NCI-H1694 (cell line): Measurements from ENCODE around the gene LATS2.

Experiments used
- DNase-seq: peaks from one replicate; lab custom pipeline; 2025; lab: John Stamatoyannopoulos, UW

Gene LATS2

DNA sequence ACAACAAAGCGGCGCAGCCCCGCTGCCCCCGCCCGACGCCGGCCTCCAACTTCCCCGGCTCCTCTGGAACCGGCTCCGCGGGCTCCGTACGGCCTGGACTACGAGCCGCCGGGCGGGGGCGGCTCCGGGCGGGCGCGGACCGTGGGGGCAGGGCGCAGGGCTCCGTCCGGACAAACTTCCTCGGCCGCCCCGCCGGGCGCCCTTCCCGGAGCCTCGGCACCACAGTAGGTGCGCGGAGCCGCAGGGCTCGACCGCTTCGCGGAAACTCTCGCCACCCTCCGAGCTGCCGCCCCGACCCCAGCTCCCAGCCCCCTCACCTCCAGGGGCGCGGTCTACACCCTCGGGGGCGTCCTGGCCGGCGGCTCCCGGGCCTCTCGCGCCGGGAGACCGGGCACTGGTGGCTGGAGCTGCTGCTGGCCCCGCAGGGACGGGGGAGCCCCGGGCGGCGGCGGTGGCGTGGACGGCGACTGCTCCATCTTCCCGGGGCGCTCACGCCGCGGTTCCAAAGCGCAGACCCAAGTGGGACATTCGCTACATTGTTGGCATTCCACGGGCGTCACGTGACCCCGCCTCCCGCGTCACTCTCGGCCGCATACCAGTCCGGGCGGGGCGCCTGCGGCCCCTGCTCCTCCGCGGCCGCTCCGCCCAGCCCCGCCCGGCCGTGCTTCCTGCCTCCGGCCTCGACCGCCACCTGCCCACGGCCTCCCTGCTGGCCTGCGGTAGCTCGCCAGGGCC lies at the start of gene LATS2:
LATS2 (minus strand) TSS at position 558 of the 735 bp plus-strand sequence. CDS start 15,560 bp downstream, outside the sequence.
- DNase-seq: no peak

DNA sequence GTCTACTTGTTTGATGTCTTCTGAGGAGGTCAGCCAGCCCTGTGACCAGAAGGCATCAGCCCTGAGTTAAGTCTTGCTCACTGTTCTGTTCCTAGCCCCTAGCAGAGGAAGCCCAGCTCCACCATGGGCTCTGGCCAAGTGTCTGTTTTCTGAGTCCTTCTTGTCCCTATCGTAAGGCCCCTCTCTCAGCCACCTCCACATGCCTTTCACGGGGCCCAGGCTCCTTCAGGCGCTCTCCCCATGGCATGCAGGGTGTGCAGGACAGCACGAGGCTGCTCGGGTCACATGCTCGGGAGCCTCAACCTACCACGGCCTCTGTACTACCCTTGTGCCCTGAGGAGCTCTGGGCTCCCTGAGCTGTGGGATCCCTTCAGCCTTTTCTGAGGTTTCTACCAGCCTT lies 47.8 kb upstream of the LATS2 start:
- no peak for DNase-seq

DNA sequence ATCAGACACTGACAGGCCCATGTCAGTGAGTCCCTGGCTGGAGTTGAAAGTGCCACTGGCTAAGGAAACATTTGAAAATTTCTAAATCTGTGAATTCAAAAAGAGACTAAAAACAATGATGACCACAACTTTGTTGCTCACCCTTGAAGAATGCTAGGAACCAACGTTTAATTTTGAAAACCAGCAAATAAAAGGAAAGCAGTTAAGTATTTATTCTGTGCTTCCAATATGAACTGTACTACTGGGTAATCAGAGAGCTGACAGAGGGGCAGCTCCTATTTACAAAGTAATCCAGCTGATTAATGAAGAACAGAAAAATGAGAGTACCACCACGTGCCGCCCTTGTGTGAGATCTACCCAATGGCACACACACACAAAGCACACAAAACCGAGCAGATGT lies 44.7 kb upstream of the LATS2 start:
- no peak for DNase-seq

DNA sequence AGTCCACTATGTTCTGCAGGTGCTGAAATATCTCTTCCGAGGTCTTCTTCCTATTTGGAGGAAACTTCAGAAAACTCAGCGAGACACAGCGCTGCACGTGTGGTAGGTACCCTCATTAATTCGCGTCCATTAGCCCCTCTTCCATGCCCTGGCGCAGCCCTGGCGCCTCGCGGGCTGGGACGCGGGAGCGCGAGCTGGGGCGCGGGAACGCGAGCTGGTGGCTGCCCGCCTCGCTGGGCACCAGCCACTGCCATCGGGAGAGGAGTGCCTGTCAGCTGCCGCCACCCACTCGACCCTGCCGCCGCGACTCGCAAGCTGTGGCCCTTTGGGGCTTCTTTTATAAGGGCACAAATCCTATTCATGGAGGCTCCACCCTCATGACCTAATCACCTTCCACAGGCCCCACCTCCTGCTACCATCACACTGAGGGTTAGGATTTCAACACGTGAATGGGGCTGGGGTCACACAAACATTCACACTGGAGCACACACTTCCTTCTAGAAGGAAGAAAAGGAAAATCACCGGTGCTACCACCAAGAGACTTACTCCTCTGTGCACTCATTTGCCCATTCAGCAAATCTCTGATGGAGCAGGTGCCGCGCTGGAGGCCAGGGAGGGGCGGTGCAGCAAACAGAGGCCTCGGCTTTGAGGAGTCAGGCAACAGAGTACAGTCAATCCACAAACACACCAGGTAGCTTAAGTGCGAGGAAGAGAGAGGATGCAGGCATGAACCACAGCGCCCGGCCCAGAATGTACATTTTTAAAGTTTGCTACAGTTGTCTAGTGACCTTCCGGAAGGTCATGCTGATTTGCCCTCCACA lies 43.0 kb upstream of the LATS2 start:
- DNase-seq: no peak

DNA sequence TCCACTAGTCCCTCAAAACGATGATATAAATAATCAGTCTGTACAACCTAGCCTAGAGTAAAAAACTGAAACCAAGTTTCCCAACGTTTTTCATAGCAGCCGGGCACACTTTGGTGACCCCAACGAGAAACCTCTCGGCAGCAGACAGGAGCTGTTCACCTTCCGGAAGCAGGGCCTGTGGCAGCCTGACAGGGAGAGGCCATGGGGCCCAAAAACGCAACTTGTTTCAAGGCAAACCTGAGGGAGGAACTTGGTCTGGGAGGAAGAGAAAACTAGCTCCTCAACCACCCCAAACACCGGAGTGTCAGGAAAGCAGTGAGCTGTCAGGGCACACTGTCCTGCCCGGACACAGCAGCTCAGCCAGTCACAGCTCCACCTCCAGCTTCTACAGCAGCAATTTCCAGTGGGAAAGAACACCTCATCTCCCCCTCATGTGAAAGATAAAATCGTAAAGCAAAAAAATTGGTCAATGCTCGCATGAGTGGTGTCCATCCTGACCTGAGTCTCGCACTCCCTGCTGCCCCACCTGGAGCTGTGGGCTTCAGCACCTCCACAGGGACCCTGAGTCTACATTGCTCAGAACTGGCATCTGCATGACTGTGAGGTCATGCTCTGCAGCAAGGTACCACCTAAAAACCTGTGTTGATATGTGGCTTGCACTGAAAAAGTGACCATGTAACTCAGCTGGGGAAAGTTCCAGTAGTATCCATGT lies 40.6 kb upstream of the LATS2 start:
- no peak for DNase-seq

DNA sequence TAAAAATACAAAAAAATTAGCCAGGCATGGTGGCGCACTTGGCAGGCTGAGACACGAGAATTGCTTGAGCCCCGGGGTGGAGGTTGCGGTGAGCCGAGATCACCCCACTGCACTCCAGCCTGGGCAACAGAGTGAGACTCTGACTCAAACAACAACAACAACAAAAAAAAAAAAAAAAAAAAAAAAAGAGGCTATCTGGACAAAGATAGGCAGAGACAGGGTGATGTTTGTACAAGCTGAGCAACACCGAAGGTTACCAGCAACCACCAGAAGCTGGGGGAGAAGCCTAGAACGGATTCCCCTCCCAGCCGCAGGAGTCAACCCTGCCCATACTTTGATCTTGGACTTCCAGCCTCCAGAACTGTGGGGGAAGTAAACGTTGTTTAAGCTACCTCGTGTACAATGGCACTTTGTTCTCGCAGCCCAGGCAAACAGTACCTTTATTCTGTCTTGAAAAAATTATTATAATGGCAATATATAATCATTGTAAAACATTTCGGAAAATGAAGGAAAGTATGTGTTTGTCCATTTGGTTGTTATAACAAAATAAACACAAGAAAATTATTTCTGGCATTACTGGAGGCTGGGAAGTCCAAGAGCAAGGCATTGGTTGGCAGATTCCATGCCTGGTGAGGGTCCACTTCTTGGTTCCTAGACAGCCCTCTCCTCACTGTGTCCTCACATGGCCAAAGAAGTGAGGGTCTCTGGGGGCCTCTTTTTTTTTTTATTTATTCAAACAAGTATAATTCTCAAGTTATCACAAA lies 39.8 kb upstream of the LATS2 start:
- DNase-seq: no peak

DNA sequence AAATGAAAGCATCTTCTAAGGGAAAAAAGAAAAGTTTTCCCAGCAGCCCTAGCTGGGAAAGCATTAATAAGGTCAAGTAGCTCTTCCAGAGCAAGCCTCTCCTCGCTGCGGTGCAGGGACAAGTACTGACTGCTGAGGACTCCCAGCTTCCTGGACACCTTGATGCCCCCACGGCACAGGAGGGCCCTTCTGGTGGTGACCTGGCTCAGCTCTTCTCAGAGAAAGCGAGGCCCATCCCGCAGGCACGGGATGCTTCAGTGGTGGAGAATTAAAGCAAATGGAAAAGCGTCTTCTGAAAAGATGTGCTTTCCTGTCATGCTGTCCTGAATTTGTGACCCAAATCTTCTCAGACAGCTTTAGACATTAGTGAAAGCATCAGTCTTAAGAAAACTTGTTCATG lies 38.8 kb upstream of the LATS2 start:
- DNase-seq: no peak

DNA sequence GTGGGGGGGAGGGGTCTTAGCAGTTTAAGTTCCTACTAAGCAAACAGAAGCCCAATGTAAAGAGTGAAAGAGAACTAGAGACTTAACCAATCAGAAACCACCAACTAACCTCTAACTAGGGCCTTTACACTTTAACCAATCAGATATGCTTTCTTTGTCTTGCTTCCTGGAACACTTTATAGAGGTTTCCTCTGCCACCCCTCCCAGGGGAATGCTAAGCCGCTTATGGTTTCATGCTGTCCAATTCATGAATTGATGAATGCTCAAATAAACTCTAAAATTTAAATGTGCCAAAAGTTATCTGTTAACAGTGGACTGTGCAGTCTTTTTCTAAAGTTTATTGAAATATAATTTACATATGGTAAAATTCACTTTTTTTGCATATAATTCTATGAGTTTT lies 33.9 kb upstream of the LATS2 start:
- no peak for DNase-seq

DNA sequence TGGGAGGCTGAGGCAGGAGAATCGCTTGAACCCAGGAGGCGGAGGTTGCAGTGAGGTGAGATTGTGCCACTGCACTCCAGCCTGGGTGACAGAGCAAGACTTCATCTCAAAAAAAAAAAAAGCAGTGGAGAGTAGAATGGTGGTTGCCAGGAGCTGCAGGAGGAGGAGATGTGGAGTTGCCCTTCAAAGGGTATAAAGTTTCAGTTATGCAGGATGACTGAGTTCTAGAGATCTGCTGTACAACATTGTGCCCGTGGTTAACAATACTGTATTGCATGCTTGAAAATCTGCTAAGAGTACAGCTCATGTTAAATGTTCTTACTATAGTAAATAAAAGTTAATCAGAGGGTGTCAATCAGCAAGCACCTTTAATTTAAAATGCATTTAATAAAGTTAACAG lies 28.4 kb upstream of the LATS2 start:
- DNase-seq: no peak

DNA sequence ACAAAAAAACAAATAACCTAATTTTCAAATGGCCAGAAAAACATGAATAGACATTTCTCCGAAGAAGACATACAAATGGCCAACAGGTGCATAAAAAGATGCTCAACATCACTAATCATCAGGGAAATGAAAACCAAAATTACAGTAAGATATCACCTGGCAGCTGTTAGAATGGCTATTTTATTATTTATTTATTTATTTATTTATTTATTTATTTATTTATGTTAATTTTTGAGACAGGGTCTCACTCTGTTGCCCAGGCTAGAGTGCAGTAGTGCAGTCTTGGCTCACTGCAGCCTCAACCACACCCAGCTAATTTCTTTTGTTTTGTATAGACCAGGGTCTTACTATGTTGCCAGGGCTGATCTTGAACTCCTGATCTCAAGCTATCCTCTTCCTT lies 27.1 kb upstream of the LATS2 start:
- no peak for DNase-seq

DNA sequence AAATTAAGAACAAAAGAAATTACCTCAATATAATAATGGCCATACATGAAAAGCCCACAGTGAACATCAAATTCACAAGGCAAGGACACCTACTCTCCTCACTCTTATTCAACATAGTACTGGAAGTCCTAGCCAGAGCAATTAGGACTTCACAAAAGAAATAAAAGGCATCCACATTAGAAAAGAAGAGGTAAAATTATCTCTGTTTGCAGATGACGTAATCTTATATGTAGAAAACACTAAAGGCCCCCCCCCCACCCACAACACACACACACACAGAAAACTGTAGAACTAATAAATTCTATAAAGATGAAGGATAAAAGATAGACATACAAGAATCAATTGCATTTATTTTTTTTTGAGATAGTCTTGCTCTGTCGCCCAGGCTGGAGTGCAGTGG lies 25.5 kb upstream of the LATS2 start:
- DNase-seq: no peak

DNA sequence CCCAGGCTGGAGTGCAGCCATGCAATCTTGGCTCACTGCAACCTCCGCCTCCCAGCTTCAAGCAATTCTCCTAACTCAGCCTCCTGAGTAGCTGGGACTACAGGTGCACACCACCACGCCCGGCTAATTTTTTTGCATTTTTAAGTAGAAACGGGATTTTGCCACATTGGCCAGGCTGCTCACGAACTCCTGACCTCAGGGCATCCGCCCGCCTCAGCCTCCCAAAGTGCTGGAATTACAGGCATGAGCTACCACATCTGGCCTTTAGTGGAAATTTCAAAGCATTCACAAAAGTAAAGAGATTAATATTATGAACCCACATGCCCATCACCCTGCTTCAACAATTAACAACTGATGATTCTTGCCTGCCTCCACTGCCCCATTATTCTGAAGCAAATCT lies 20.5 kb upstream of the LATS2 start:
- DNase-seq: no peak

DNA sequence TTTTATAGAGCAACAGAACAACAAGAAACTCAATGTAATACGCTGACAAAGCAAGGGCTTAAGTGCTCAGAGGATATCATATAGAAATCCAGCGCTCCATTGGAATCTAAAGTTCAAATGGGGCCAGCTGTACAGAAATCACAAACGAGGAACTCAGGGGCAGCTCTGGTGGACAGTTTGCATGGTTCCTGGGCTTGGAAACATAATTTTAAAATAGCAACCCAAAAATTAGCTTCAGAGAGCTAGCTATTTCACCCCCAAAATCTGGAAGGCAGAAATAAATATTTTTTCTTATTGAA lies 19.2 kb upstream of the LATS2 start:
- DNase-seq: no peak

DNA sequence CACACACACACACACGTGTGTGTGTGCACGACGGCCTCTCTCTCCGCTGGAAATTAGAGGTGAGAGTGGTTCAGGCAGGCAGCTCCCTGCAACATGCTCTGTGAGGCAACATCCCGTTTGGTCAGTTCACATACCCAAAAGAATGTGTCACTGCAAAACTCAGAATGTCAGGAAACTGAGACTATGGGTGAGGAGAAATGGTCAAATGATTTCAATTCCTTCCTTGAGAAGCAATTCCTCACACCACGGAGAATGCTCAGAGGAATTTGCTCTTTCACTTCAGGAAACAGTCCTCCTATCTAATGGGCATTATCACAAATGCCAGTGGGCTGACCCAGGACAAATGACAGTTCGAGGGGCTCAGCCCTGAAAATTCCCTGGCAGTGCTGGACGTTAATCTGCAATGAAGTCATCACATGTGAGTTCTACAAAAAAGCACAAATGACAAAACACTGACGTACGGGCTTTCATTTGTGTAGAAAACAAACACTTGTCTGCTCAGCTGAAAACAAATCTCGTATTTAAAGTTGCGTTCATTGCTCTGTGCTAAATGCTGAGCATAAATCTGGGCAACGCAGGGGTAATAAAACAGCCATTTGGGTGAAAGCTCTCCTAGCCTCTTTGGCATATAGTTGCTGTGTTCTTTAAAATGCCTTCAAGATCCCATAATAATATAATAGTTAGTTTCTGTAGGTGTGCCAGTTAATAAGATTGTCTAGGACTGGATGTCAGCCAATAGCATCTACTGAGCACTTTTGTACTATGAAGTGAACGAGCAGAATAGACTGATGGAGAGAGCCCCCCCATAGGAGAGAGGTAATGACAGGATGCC lies 18.6 kb upstream of the LATS2 start:
- DNase-seq: no peak

DNA sequence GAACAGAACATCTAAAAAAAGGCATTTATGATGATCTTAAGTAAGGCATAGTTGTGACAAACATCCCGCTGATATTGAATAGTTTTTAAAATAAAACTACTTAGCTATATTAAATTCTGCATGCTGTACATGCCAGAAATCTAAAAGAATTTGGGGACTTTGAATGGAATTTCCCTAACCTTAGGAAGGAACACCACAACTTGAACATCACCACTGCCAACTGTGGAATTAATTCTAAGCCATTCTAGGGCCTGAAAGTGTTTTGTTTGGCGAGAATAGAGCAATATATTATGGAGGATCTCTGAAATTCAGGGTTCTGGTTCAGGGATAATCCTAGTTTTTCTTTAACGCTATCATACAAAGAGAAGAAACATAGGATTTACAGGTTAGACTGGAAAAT lies 17.8 kb upstream of the LATS2 start:
- no peak for DNase-seq

DNA sequence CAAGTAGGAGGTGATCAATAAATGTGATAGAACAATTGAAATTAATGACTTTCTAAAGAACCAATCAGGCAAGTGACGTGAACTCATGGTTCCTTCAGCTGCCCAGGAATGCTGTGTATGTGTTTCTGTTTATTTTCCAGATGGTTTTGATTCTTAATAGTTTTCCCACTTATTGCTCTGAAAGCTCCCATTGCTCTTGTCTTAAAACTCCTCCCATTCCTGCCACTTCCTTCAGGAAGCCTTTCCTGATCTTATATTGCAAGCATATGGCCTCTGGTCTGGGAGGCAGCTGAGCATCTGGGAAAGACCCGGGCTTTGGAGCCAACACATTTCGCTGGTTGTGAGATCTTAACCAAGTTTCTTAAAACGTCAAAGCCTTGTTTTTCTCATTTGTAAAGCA lies 17.1 kb upstream of the LATS2 start:
- no peak for DNase-seq

DNA sequence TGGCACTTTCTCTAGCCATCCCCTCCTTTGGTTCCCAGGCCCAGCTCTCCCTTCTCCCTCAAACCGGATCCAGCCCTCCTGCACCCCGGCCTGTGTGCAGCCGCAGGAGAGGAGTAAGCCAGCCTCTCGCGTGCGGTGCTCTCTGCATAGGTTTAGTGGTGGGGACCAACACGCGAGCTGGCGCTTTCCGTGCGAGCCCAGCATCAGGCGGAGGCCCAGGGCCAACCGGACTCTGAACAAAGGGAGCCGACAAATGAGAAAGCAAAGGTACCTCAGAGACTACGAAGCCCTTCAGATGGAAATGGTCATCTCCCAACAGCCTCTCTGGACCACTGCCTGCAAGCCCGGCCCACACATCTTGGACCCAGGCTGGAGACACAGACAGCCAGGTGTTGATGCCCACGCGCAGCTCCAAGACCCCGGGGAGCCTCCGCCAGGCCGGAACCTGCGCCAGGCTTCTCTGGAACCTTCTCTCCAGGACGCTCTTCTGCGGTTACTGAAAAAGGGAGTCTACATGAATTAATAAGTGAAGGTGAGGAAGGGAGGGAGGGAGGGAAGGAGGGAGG lies 16.5 kb upstream of the LATS2 start:
- no peak for DNase-seq

DNA sequence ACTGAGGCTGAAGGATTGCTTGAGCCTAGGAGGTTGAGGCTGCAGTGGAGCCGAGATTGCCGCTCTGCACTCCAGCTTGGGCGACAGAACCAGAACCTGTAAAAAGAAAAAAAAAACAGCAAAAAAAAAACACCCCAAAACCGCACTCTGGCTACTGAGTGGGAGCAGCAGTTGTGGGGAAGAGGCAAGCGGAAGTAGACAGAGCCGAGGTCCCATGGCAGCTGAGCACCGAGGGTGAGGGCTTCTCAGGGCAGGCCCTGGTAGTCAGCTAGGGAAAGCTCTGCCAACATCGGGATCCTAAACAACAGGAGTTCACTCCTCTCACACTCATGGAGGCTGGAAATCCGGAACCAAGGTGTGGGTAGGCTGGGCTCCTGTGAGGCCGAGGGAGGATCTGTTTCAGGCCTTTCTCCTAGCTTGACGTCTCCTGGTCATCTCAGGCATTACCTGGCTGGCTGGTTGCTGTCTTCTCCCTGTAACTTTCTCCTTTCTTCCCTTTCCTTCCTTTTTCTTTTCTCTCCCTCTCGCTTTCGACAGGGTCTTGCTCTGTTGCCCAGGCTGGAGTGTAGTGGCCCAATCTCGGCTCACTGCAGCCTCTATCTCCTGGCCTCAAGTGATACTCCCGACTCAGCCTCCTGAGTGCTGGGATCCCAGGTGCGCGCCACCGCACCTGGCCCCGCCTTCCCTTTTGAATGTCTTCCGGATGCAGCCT lies 15.8 kb upstream of the LATS2 start:
- DNase-seq: no peak

DNA sequence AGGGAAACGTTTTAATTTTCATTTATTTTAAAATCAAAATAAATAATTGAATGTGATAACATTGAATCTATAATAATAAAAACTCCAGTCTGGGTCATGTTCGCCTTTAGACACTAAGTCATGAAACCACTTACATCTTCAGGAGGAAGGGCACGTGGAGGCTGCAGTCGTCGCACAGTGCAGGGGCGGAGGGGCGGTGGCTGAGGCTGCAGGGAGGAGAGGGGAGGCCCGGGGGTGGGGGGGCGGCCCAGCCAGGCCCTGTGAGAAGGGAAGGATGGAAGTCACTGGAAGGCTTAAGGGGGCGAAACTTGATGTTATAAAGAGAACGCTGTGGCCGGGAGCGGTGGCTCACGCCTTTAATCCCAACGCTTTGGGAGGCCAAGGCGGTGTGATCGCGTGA lies 14.9 kb upstream of the LATS2 start:
- no peak for DNase-seq
